SK-N-SH treated with all-trans-retinoic acid at 6 μM for 48 hours (cell line): ENCODE measurements around the gene LY9.

Source experiments
- CSDC2 ChIP-seq: fragments of 250-450 bp; sonication (Bioruptor Pico); IDR thresholded peaks from 2 replicates; pipeline ENCODE4 v1.5.0; 2020; ENCODE audit warnings: mild to moderate bottlenecking, moderate library complexity
- ZNF70 ChIP-seq: fragments of 450-650 bp; formaldehyde crosslinking; IDR thresholded peaks from 2 replicates; pipeline ENCODE4 v1.5.0; 2020; ENCODE audit warnings: mild to moderate bottlenecking, moderate library complexity
- TF ChIP-seq, protein P1 (sequence below): fragments of 250-450 bp; sonication (Bioruptor Pico); IDR thresholded peaks from 2 replicates; pipeline ENCODE4 v1.5.0; 2020; ENCODE audit warnings: mild to moderate bottlenecking, moderate library complexity
- TF ChIP-seq, protein P2 (sequence below): fragments of 250-450 bp; sonication (Bioruptor Pico); IDR thresholded peaks from 2 replicates; pipeline ENCODE4 v1.5.1; 2020; ENCODE audit warnings: low read depth, mild to moderate bottlenecking, moderate library complexity

- TF ChIP-seq, protein P1, sequence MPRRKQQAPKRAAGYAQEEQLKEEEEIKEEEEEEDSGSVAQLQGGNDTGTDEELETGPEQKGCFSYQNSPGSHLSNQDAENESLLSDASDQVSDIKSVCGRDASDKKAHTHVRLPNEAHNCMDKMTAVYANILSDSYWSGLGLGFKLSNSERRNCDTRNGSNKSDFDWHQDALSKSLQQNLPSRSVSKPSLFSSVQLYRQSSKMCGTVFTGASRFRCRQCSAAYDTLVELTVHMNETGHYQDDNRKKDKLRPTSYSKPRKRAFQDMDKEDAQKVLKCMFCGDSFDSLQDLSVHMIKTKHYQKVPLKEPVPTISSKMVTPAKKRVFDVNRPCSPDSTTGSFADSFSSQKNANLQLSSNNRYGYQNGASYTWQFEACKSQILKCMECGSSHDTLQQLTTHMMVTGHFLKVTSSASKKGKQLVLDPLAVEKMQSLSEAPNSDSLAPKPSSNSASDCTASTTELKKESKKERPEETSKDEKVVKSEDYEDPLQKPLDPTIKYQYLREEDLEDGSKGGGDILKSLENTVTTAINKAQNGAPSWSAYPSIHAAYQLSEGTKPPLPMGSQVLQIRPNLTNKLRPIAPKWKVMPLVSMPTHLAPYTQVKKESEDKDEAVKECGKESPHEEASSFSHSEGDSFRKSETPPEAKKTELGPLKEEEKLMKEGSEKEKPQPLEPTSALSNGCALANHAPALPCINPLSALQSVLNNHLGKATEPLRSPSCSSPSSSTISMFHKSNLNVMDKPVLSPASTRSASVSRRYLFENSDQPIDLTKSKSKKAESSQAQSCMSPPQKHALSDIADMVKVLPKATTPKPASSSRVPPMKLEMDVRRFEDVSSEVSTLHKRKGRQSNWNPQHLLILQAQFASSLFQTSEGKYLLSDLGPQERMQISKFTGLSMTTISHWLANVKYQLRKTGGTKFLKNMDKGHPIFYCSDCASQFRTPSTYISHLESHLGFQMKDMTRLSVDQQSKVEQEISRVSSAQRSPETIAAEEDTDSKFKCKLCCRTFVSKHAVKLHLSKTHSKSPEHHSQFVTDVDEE: no peak
- TF ChIP-seq, protein P2, sequence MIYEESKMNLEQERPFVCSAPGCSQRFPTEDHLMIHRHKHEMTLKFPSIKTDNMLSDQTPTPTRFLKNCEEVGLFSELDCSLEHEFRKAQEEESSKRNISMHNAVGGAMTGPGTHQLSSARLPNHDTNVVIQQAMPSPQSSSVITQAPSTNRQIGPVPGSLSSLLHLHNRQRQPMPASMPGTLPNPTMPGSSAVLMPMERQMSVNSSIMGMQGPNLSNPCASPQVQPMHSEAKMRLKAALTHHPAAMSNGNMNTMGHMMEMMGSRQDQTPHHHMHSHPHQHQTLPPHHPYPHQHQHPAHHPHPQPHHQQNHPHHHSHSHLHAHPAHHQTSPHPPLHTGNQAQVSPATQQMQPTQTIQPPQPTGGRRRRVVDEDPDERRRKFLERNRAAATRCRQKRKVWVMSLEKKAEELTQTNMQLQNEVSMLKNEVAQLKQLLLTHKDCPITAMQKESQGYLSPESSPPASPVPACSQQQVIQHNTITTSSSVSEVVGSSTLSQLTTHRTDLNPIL (CRISPR knock-in tag): no peak
- TF ChIP-seq CSDC2 (CRISPR knock-in tag) (no peak), ZNF70 (CRISPR knock-in tag) (no peak)
Measured at GRCh38 chr1:160850993-160851392, 55.0 kb downstream of the LY9 start.
